ENCODE measurements around the gene LTC4S. TPM values are rescaled to one million over a fixed set of nuclear protein-coding genes. Genes with fewer than 3 reads are reported as not detected.

The LTC4S gene
- total RNA-seq, 1 experiment from 2014 or later = 2.6 TPM

- H3K9me3 Mint-ChIP-seq = no peaks in the 10 kb centered on the region
- H3K4me3 Mint-ChIP-seq = no peak overlapping the region
- ChIA-PET POLR2A (no interaction called here), CTCF (interaction anchor here (1.4 to 1.6 kb wide), 3 partner anchors 12 to 31 kb away, joined by 3 to 7 read pairs (median 4); no protein-coding TSS in a partner anchor)
- ATAC-seq (no peak), DNase-seq (ENCODE audit: low spot score) (no peak)
- no peak overlapping the region for H3K27ac Mint-ChIP-seq
- no peaks in the 10 kb centered on the region for H3K27me3 Mint-ChIP-seq (ENCODE audit: low read depth)
- H3K36me3 Mint-ChIP-seq = peaks cover 72% of the 10 kb centered on the region
- no peaks in the 10 kb centered on the region for H3K4me1 Mint-ChIP-seq
- TF ChIP-seq JAZF1 (CRISPR knock-in tag; IDR thresholded peaks at IDR 0.05) = no peak
- TF ChIP-seq ESRRA (CRISPR knock-in tag; IDR thresholded peaks at IDR 0.05; ENCODE audit: borderline replicate concordance) = no peak
- TF ChIP-seq ATF6 (CRISPR knock-in tag; IDR thresholded peaks at IDR 0.05) = no peak
- TF ChIP-seq E2F5 (CRISPR knock-in tag; IDR thresholded peaks at IDR 0.05) = no peak
- no peak for TF ChIP-seq NFYB (CRISPR knock-in tag; conservative IDR thresholded peaks at IDR 0.05; ENCODE audit: low read depth)
- TF ChIP-seq ZNF425 (CRISPR knock-in tag; conservative IDR thresholded peaks at IDR 0.05) = no peak
- no peak for TF ChIP-seq EMX1 (CRISPR knock-in tag; IDR thresholded peaks at IDR 0.05)
- no peak for TF ChIP-seq ZNF138 (CRISPR knock-in tag; conservative IDR thresholded peaks at IDR 0.05)
- no peak for TF ChIP-seq ZBTB21 (CRISPR knock-in tag; IDR thresholded peaks at IDR 0.05; ENCODE audit: borderline replicate concordance)
- TF ChIP-seq ZNF423 (CRISPR knock-in tag; IDR thresholded peaks at IDR 0.05) = no peak
- no peak for TF ChIP-seq FOXK1 (CRISPR knock-in tag; IDR thresholded peaks at IDR 0.05)
- TF ChIP-seq SMAD3 (CRISPR knock-in tag; IDR thresholded peaks at IDR 0.05; ENCODE audit: borderline replicate concordance) = no peak
- TF ChIP-seq TP53 (CRISPR knock-in tag; IDR thresholded peaks at IDR 0.05) = no peak
Observed at GRCh38 chr5:179769796-179770195, 24.0 kb upstream of the LTC4S start.

- no peaks in the 10 kb centered on the region for H3K4me1 Mint-ChIP-seq
Observed at GRCh38 chr5:179771311-179771895, 22.4 kb upstream of the LTC4S start.

GRCh38 chr5:179772351-179772750, 21.4 kb upstream of the LTC4S start:
- ATAC-seq (no peak), DNase-seq (ENCODE audit: low spot score) (no peak)
- H3K27ac Mint-ChIP-seq = no peak overlapping the region
- peaks cover 61% of the 10 kb centered on the region for H3K36me3 Mint-ChIP-seq
- no peaks in the 10 kb centered on the region for H3K9me3 Mint-ChIP-seq
- H3K27me3 Mint-ChIP-seq (ENCODE audit: low read depth) = no peaks in the 10 kb centered on the region
- ChIA-PET POLR2A (no interaction called here), CTCF (interaction anchor here (1.0 kb wide), 1 partner anchor 24 kb away, joined by 4 read pairs; no protein-coding TSS in a partner anchor)
- H3K4me3 Mint-ChIP-seq = no peak overlapping the region
- H3K4me1 Mint-ChIP-seq = no peaks in the 10 kb centered on the region
- TF ChIP-seq ZNF671 (CRISPR knock-in tag; IDR thresholded peaks at IDR 0.05) (no peak), ARID4B (CRISPR knock-in tag; IDR thresholded peaks at IDR 0.05; ENCODE audit: borderline replicate concordance) (no peak), TEAD4 (CRISPR knock-in tag; IDR thresholded peaks at IDR 0.05) (no peak), E2F5 (CRISPR knock-in tag; IDR thresholded peaks at IDR 0.05) (no peak), ZBTB43 (CRISPR knock-in tag; IDR thresholded peaks at IDR 0.05) (no peak), SMAD4 (CRISPR knock-in tag; IDR thresholded peaks at IDR 0.05) (no peak)

More at GRCh38 chr5:179771311-179771895, 22.4 kb upstream of the LTC4S start:
- H3K4me3 Mint-ChIP-seq = no peak overlapping the region
- H3K9me3 Mint-ChIP-seq = no peaks in the 10 kb centered on the region
- H3K27me3 Mint-ChIP-seq (ENCODE audit: low read depth) = no peaks in the 10 kb centered on the region
- DNase-seq (ENCODE audit: low spot score) = no peak
- ChIA-PET CTCF (interaction anchor here (1.0 to 1.4 kb wide), 3 partner anchors 8 to 25 kb away, joined by 3 to 5 read pairs (median 4); no protein-coding TSS in a partner anchor), POLR2A (no interaction called here)
- H3K36me3 Mint-ChIP-seq = peaks cover 68% of the 10 kb centered on the region
- ATAC-seq = no peak
- H3K27ac Mint-ChIP-seq = no peak overlapping the region
- TF ChIP-seq IRF2 (CRISPR knock-in tag; IDR thresholded peaks at IDR 0.05; ENCODE audit: borderline replicate concordance, low read depth) (no peak), ZNF138 (CRISPR knock-in tag; conservative IDR thresholded peaks at IDR 0.05) (no peak), FOXP1 (CRISPR knock-in tag; IDR thresholded peaks at IDR 0.05; ENCODE audit: borderline replicate concordance) (no peak), ESRRA (CRISPR knock-in tag; IDR thresholded peaks at IDR 0.05; ENCODE audit: borderline replicate concordance) (no peak), CREB1 (CRISPR knock-in tag; IDR thresholded peaks at IDR 0.05) (no peak), NR1H2 (CRISPR knock-in tag; IDR thresholded peaks at IDR 0.05) (no peak), ZNF219 (CRISPR knock-in tag; IDR thresholded peaks at IDR 0.05; ENCODE audit: borderline replicate concordance) (no peak), ZNF396 (CRISPR knock-in tag; IDR thresholded peaks at IDR 0.05; ENCODE audit: borderline replicate concordance) (no peak), ETV6 (CRISPR knock-in tag; IDR thresholded peaks at IDR 0.05) (no peak)
